HEK293 (cell line): ENCODE measurements around the gene RASSF5.

Experiments
- CTCF ChIA-PET: fragments of 350-600 bp; formaldehyde crosslinking; extraction: SDS; loops from one replicate; lab custom pipeline; 2021; ENCODE audit warnings: antibody characterized with exemption; lab: Yijun Ruan, JAX
- POLR2A ChIA-PET: fragments of 300-600 bp; formaldehyde crosslinking; extraction: SDS; loops from one replicate; lab custom pipeline; 2020; ENCODE audit warnings: antibody characterized with exemption, inconsistent platforms; lab: Yijun Ruan, JAX
- H3K27ac ChIP-seq: fragments of 200-500 bp; sonication (Bioruptor generic); 2 replicates; pipeline ENCODE4 v1.5.1; 2014; ENCODE audit warnings: low read depth, low read length, control low read depth, inconsistent platforms; ENCODE audit errors: extremely low read depth
- H3K36me3 ChIP-seq, 2 experiments: fragments of 200-500 bp in 1 of 2; sonication (Bioruptor generic) in 1 of 2; 1 replicate in 1 of 2; 2 replicates in 1 of 2; pipeline ENCODE4 v1.5.1; 2014 to 2017; ENCODE audit warnings: inconsistent platforms in 2 of 2, low read length in 2 of 2; ENCODE audit not compliant: control insufficient read depth in 2 of 2, insufficient read depth in 1 of 2
- H3K4me1 ChIP-seq: fragments of 200-500 bp; sonication (Bioruptor generic); 2 replicates; pipeline ENCODE4 v1.5.1; 2014; ENCODE audit warnings: mild to moderate bottlenecking, low read length, inconsistent platforms; ENCODE audit not compliant: control insufficient read depth, insufficient read depth
- H3K4me3 ChIP-seq: 2 replicates; pipeline ENCODE4 v1.5.1; 2011; ENCODE audit warnings: low read depth, mild to moderate bottlenecking, control low read depth, low read length, moderate library complexity
- H3K9me3 ChIP-seq: fragments of 200-500 bp; sonication (Bioruptor generic); 2 replicates; pipeline ENCODE4 v1.5.1; 2014; ENCODE audit warnings: low read depth, low read length, inconsistent platforms; ENCODE audit not compliant: control insufficient read depth, insufficient read depth
- BCL11A ChIP-seq: fragments of 450-650 bp; formaldehyde crosslinking; IDR thresholded peaks from 2 replicates; pipeline ENCODE4 v1.5.1; 2016; ENCODE audit warnings: low read depth, missing biosample characterization, missing genetic modification characterization
- SP7 ChIP-seq: fragments of 450-650 bp; formaldehyde crosslinking; IDR thresholded peaks from 2 replicates; pipeline ENCODE4 v1.5.1; 2016; ENCODE audit warnings: missing biosample characterization, missing genetic modification characterization
- ZFP37 ChIP-seq: fragments of 450-650 bp; formaldehyde crosslinking; IDR thresholded peaks from 2 replicates; pipeline ENCODE4 v1.5.1; 2016; ENCODE audit warnings: missing biosample characterization, missing genetic modification characterization
- ZNF112 ChIP-seq: fragments of 450-650 bp; formaldehyde crosslinking; IDR thresholded peaks from 2 replicates; pipeline ENCODE4 v1.5.0; 2017; ENCODE audit warnings: missing biosample characterization, missing genetic modification characterization
- ZNF157 ChIP-seq: fragments of 450-650 bp; formaldehyde crosslinking; IDR thresholded peaks from 2 replicates; pipeline ENCODE4 v1.5.1; 2016; ENCODE audit warnings: missing biosample characterization, missing genetic modification characterization
- ZNF169 ChIP-seq: fragments of 450-650 bp; formaldehyde crosslinking; IDR thresholded peaks from 2 replicates; pipeline ENCODE4 v1.5.1; 2016; ENCODE audit warnings: missing biosample characterization, missing genetic modification characterization
- ZNF174 ChIP-seq: fragments of 450-650 bp; formaldehyde crosslinking; IDR thresholded peaks from 2 replicates; pipeline ENCODE4 v1.5.0; 2017; ENCODE audit warnings: missing biosample characterization, mild to moderate bottlenecking, missing genetic modification characterization
- ZNF184 ChIP-seq: fragments of 450-650 bp; IDR thresholded peaks from 2 replicates; pipeline ENCODE4 v1.5.1; 2018; ENCODE audit warnings: missing biosample characterization, mild to moderate bottlenecking, missing genetic modification characterization
- ZNF202 ChIP-seq: fragments of 450-650 bp; formaldehyde crosslinking; IDR thresholded peaks from 2 replicates; pipeline ENCODE4 v1.5.1; 2016; ENCODE audit warnings: missing biosample characterization, missing genetic modification characterization, borderline replicate concordance
- ZNF274 ChIP-seq, 2 experiments: fragments of 200-500 bp in 1 of 2; fragments of 450-650 bp in 1 of 2; sonication (Bioruptor generic) in 1 of 2; formaldehyde crosslinking in 1 of 2; IDR thresholded peaks; 2 replicates each; pipeline versions ENCODE4 v1.5.1 to v1.6.1; 2014 to 2016; ENCODE audit warnings: borderline replicate concordance in 1 of 2, inconsistent platforms in 1 of 2, low read length in 1 of 2, missing biosample characterization in 1 of 2, missing genetic modification characterization in 1 of 2
- ZNF341 ChIP-seq: fragments of 450-650 bp; formaldehyde crosslinking; IDR thresholded peaks from 2 replicates; pipeline ENCODE4; 2016; ENCODE audit warnings: low read depth, missing biosample characterization, missing genetic modification characterization
- ZNF350 ChIP-seq: fragments of 450-650 bp; formaldehyde crosslinking; IDR thresholded peaks from 2 replicates; pipeline ENCODE4 v1.5.0; 2017; ENCODE audit warnings: missing biosample characterization, mild to moderate bottlenecking, missing genetic modification characterization
- ZNF37A ChIP-seq: fragments of 450-650 bp; IDR thresholded peaks from 2 replicates; pipeline ENCODE4 v1.5.1; 2018; ENCODE audit warnings: missing biosample characterization, missing genetic modification characterization
- ZNF394 ChIP-seq: fragments of 450-650 bp; formaldehyde crosslinking; IDR thresholded peaks from 2 replicates; pipeline ENCODE4 v1.5.1; 2016; ENCODE audit warnings: missing biosample characterization, missing genetic modification characterization, mild to moderate bottlenecking, moderate library complexity, borderline replicate concordance
- ZNF473 ChIP-seq: fragments of 450-650 bp; formaldehyde crosslinking; IDR thresholded peaks from 2 replicates; pipeline ENCODE4 v1.5.1; 2017; ENCODE audit warnings: missing biosample characterization, missing genetic modification characterization
- ZNF623 ChIP-seq: fragments of 450-650 bp; formaldehyde crosslinking; IDR thresholded peaks from 2 replicates; pipeline ENCODE4 v1.5.1; 2016; ENCODE audit warnings: missing biosample characterization, missing genetic modification characterization
- ZNF701 ChIP-seq: fragments of 450-650 bp; formaldehyde crosslinking; IDR thresholded peaks from 2 replicates; pipeline ENCODE4 v1.5.1; 2016; ENCODE audit warnings: missing biosample characterization, missing genetic modification characterization
- ZNF747 ChIP-seq: fragments of 450-650 bp; formaldehyde crosslinking; IDR thresholded peaks from 2 replicates; pipeline ENCODE4 v1.5.1; 2016; ENCODE audit warnings: missing biosample characterization, missing genetic modification characterization
- ZNF76 ChIP-seq: fragments of 450-650 bp; formaldehyde crosslinking; IDR thresholded peaks from 2 replicates; pipeline ENCODE4; 2016; ENCODE audit warnings: low read depth, missing biosample characterization, missing genetic modification characterization, borderline replicate concordance
- ZXDB ChIP-seq: fragments of 450-650 bp; formaldehyde crosslinking; IDR thresholded peaks from 2 replicates; pipeline ENCODE4 v1.5.1; 2016; ENCODE audit warnings: missing biosample characterization, missing genetic modification characterization
- TF ChIP-seq, protein P1 (sequence below): fragments of 450-650 bp; formaldehyde crosslinking; IDR thresholded peaks from 2 replicates; pipeline ENCODE4 v1.5.1; 2016; ENCODE audit warnings: missing biosample characterization, missing genetic modification characterization, borderline replicate concordance
- TF ChIP-seq, protein P2 (sequence below): fragments of 450-650 bp; formaldehyde crosslinking; conservative IDR thresholded peaks from 2 replicates; pipeline ENCODE4 v1.5.1; 2016; ENCODE audit warnings: low read depth, missing biosample characterization, missing genetic modification characterization
- TF ChIP-seq, protein P3 (sequence below): fragments of 450-650 bp; formaldehyde crosslinking; IDR thresholded peaks from 2 replicates; pipeline ENCODE4 v1.5.1; 2016; ENCODE audit warnings: missing biosample characterization, missing genetic modification characterization
- TF ChIP-seq, protein P4 (sequence below): fragments of 450-650 bp; formaldehyde crosslinking; IDR thresholded peaks from 2 replicates; pipeline ENCODE4 v1.5.1; 2016; ENCODE audit warnings: missing biosample characterization, missing genetic modification characterization

RASSF5 gene

DNA sequence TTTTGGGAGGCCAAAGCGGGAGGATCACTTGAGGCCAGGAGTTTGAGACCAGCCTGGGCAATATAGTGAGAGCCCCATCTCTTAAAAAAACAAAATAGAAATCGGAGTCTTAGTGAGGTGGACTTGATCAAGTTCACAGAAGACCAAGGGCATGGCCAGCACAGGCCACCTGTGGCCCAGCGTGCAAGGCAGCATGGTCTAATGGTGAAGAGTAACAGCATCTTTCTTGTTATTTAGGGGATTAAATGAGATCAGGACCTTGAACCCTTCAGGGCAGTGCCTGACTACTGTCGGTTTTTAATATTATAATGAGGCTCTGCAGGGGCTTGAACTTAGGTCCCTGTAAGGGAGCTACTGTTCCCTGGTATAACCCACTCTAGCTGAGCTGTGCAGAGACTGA is 66.4 kb downstream of the RASSF5 start:
- CTCF ChIA-PET = interaction anchor here (0.7 to 2.7 kb wide), 3 partner anchors 9 to 1081 kb away, joined by 3 to 12 read pairs (median 4); no protein-coding TSS in a partner anchor
- Histone ChIP-seq H3K9me3 (no peaks in the 10 kb centered on the region), H3K4me1 (no peaks in the 10 kb centered on the region), H3K4me3 (no peak overlapping the region), H3K36me3 (no peaks in the 10 kb centered on the region), H3K27ac (no peak overlapping the region)
- POLR2A ChIA-PET = no interaction called here
- TF ChIP-seq ZNF394 (tag by site-specific recombination) (no peak), ZNF623 (tag by site-specific recombination) (no peak), ZNF76 (no peak), ZNF473 (tag by site-specific recombination) (no peak), ZNF350 (tag by site-specific recombination) (no peak), ZNF701 (tag by site-specific recombination) (no peak), ZNF747 (tag by site-specific recombination) (no peak), ZNF202 (tag by site-specific recombination) (no peak), BCL11A (tag by site-specific recombination) (no peak), SP7 (tag by site-specific recombination) (no peak)
- TF ChIP-seq, protein P1, sequence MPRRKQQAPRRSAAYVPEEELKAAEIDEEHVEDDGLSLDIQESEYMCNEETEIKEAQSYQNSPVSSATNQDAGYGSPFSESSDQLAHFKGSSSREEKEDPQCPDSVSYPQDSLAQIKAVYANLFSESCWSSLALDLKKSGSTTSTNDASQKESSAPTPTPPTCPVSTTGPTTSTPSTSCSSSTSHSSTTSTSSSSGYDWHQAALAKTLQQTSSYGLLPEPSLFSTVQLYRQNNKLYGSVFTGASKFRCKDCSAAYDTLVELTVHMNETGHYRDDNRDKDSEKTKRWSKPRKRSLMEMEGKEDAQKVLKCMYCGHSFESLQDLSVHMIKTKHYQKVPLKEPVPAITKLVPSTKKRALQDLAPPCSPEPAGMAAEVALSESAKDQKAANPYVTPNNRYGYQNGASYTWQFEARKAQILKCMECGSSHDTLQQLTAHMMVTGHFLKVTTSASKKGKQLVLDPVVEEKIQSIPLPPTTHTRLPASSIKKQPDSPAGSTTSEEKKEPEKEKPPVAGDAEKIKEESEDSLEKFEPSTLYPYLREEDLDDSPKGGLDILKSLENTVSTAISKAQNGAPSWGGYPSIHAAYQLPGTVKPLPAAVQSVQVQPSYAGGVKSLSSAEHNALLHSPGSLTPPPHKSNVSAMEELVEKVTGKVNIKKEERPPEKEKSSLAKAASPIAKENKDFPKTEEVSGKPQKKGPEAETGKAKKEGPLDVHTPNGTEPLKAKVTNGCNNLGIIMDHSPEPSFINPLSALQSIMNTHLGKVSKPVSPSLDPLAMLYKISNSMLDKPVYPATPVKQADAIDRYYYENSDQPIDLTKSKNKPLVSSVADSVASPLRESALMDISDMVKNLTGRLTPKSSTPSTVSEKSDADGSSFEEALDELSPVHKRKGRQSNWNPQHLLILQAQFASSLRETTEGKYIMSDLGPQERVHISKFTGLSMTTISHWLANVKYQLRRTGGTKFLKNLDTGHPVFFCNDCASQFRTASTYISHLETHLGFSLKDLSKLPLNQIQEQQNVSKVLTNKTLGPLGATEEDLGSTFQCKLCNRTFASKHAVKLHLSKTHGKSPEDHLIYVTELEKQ (tag by site-specific recombination) = no peak

DNA sequence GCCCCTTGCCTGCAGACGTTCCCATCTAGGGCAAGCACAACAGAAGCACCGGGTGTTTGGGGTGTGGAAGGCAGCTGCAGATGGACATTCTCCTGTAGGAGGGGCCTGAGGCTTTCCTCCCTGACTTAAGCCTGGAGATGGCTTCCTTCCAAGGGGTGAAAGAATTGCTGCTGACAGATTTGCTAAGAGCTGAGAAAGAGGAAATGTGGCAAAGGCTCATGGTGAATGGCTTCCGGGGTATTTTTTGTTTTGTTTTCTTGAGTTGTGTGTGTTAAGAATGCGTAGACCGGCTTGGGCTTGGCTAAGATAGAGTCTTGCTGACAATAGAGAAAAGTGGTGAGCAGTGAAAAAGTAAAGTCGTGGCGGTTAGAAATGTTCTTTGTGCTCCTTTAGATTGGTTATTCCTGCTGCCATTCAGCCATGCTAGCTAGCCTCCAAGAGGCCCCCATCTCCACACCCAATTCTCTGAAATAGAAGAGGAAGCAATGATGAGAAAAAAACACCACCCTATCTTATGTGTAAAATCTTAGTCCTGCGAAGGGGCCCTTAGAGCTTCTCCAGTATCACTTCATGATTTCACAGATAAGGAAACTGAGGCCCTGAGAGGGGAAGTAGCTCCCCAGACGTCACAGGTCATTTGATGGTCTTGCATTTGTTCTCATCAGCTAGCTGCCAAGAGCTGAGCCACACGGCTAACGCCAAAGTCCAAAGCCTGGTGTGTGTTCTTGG is 68.0 kb downstream of the RASSF5 start:
- no peaks in the 10 kb centered on the region for H3K4me1 ChIP-seq
- H3K9me3 ChIP-seq = no peaks in the 10 kb centered on the region
- POLR2A ChIA-PET = no interaction called here
- no peak overlapping the region for H3K4me3 ChIP-seq
- H3K27ac ChIP-seq = no peak overlapping the region
- CTCF ChIA-PET = interaction anchor here (0.6 to 1.8 kb wide), 5 partner anchors 9 to 96 kb away, joined by 3 to 11 read pairs (median 4); no protein-coding TSS in a partner anchor
- H3K36me3 ChIP-seq = no peaks in the 10 kb centered on the region
- TF ChIP-seq ZNF169 (tag by site-specific recombination) (no peak), ZXDB (no peak), ZFP37 (no peak), ZNF112 (no peak), ZNF174 (no peak), ZNF623 (tag by site-specific recombination) (no peak), ZNF157 (tag by site-specific recombination) (no peak), ZNF184 (no peak), ZNF37A (tag by site-specific recombination) (no peak), ZNF274 (IDR thresholded peaks at IDR 0.05; ENCODE audit: low read length) (no peak), ZNF274 (tag by site-specific recombination; IDR thresholded peaks at IDR 0.05; ENCODE audit: borderline replicate concordance) (no peak), ZNF341 (tag by site-specific recombination) (no peak)
- TF ChIP-seq, protein P2, sequence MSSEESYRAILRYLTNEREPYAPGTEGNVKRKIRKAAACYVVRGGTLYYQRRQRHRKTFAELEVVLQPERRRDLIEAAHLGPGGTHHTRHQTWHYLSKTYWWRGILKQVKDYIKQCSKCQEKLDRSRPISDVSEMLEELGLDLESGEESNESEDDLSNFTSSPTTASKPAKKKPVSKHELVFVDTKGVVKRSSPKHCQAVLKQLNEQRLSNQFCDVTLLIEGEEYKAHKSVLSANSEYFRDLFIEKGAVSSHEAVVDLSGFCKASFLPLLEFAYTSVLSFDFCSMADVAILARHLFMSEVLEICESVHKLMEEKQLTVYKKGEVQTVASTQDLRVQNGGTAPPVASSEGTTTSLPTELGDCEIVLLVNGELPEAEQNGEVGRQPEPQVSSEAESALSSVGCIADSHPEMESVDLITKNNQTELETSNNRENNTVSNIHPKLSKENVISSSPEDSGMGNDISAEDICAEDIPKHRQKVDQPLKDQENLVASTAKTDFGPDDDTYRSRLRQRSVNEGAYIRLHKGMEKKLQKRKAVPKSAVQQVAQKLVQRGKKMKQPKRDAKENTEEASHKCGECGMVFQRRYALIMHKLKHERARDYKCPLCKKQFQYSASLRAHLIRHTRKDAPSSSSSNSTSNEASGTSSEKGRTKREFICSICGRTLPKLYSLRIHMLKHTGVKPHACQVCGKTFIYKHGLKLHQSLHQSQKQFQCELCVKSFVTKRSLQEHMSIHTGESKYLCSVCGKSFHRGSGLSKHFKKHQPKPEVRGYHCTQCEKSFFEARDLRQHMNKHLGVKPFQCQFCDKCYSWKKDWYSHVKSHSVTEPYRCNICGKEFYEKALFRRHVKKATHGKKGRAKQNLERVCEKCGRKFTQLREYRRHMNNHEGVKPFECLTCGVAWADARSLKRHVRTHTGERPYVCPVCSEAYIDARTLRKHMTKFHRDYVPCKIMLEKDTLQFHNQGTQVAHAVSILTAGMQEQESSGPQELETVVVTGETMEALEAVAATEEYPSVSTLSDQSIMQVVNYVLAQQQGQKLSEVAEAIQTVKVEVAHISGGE (tag by site-specific recombination) = no peak
- TF ChIP-seq, protein P3, sequence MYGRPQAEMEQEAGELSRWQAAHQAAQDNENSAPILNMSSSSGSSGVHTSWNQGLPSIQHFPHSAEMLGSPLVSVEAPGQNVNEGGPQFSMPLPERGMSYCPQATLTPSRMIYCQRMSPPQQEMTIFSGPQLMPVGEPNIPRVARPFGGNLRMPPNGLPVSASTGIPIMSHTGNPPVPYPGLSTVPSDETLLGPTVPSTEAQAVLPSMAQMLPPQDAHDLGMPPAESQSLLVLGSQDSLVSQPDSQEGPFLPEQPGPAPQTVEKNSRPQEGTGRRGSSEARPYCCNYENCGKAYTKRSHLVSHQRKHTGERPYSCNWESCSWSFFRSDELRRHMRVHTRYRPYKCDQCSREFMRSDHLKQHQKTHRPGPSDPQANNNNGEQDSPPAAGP = no peak; the same call in 1 of the 2 replicates
- TF ChIP-seq, protein P4, sequence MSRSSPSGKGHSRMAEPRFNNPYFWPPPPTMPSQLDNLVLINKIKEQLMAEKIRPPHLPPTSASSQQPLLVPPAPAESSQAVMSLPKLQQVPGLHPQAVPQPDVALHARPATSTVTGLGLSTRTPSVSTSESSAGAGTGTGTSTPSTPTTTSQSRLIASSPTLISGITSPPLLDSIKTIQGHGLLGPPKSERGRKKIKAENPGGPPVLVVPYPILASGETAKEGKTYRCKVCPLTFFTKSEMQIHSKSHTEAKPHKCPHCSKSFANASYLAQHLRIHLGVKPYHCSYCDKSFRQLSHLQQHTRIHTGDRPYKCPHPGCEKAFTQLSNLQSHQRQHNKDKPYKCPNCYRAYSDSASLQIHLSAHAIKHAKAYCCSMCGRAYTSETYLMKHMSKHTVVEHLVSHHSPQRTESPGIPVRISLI = no peak
